Neural progenitor cell (in vitro differentiated cells): ENCODE results near the gene MILR1.

Experiments
- EZH2 ChIP-seq: fragments of 200-600 bp; sonication (generic); IDR thresholded peaks from 2 replicates; pipeline ENCODE4 v1.6.1; 2017; ENCODE audit warnings: antibody characterized with exemption, mild to moderate bottlenecking, moderate library complexity
- EZH2phosphoT487 ChIP-seq: fragments of 200-600 bp; sonication (generic); IDR thresholded peaks from 2 replicates; pipeline ENCODE4 v1.6.1; 2017; ENCODE audit warnings: antibody characterized with exemption
- TF ChIP-seq, protein P1 (sequence below): fragments of 200-600 bp; sonication (generic); IDR thresholded peaks from 2 replicates; pipeline ENCODE4 v1.5.1; 2017; ENCODE audit warnings: antibody characterized with exemption, mild to moderate bottlenecking

DNA sequence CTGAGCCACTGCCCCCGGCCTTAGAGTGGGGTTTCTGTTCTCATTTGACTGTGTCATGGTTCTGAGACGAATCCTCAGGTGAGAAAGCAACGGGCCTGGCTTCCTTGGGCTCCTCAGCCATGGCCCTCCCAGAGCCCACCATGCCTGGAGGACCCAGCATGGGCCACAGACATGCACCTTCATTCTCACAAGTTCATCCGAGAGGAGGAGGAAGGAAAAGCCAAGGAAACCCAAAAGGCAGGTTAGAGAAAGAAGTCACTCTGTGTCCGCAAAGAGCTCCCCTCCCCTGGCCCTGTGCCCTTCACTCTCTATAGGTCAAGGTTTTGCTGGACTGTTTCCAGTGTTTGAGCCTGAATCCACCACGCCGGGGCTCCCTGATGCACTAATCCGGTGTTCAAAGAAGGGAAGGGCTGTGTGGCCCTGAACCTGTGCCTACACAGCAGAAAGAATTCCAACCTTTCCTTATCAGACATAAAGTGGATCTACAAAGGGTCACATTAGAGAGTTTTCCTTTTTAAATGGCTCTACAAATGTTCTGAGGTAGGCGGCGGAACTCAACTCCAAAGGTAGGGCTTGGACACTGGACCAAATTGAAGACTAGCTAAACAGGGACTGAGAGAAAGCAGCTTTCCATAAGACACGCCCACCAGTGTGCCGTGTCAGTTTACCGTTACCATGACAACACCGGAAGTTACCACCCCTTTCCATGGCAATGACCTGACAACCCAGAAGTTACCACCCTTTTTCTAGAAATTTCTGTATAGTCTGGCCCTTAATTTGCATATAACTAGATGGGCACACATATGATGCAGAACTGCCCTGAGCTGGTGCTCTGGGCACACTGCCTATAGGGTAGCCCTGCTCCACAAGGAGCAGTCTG lies 42.4 kb upstream of the MILR1 start:
- TF ChIP-seq, protein P1, sequence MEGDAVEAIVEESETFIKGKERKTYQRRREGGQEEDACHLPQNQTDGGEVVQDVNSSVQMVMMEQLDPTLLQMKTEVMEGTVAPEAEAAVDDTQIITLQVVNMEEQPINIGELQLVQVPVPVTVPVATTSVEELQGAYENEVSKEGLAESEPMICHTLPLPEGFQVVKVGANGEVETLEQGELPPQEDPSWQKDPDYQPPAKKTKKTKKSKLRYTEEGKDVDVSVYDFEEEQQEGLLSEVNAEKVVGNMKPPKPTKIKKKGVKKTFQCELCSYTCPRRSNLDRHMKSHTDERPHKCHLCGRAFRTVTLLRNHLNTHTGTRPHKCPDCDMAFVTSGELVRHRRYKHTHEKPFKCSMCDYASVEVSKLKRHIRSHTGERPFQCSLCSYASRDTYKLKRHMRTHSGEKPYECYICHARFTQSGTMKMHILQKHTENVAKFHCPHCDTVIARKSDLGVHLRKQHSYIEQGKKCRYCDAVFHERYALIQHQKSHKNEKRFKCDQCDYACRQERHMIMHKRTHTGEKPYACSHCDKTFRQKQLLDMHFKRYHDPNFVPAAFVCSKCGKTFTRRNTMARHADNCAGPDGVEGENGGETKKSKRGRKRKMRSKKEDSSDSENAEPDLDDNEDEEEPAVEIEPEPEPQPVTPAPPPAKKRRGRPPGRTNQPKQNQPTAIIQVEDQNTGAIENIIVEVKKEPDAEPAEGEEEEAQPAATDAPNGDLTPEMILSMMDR = no peak
- TF ChIP-seq EZH2 (no peak), EZH2phosphoT487 (no peak)
